Panc1 (cell line): ENCODE results near the gene C19orf33. TPM values are rescaled to one million over a fixed set of nuclear protein-coding genes. Genes with fewer than 3 reads are reported as not detected.

Experiments
- ATAC-seq: fragments of 200-7000 bp; cut with Tn5 transposase; 2 replicates; pipeline ENCODE4 v1.9.1; 2020; ENCODE audit warnings: mild to moderate bottlenecking, moderate library complexity
- BruUV-seq: library from RNA; stranded (reverse); fragments of 400-500 nt; replicated peaks from 2 replicates; lab custom pipeline; 2021; lab: Mats Ljungman, UMichigan
- CTCF ChIA-PET: fragments of 300-600 bp; sonication (Branson Sonifier 250); formaldehyde crosslinking; loops from one replicate; lab custom pipeline; 2022; ENCODE audit warnings: antibody characterized with exemption; lab: Charles Lee
- POLR2A ChIA-PET: fragments of 300-600 bp; sonication (Branson Sonifier 250); formaldehyde crosslinking; loops from one replicate; lab custom pipeline; 2022; ENCODE audit warnings: antibody characterized with exemption; lab: Charles Lee
- DNase-seq: peaks from one replicate; pipeline ENCODE4 v3.0.0-alpha.2; 2010; ENCODE audit warnings: low read depth, low spot score
- H3K27ac ChIP-seq: 2 replicates; pipeline ENCODE4 v1.5.1; 2011; ENCODE audit warnings: mild to moderate bottlenecking, low read length, inconsistent platforms
- H3K27me3 ChIP-seq: fragments of 200-500 bp; sonication (Bioruptor generic); 2 replicates; pipeline ENCODE4 v1.6.0; 2014; ENCODE audit warnings: low read length, inconsistent platforms; ENCODE audit not compliant: control insufficient read depth, insufficient read depth
- H3K36me3 ChIP-seq: fragments of 200-500 bp; sonication (Bioruptor generic); 2 replicates; pipeline ENCODE4 v1.5.1; 2014; ENCODE audit warnings: inconsistent platforms, mild to moderate bottlenecking, low read length, moderate library complexity; ENCODE audit not compliant: control insufficient read depth, insufficient read depth
- H3K4me1 ChIP-seq: 2 replicates; pipeline ENCODE4 v1.5.1; 2011; ENCODE audit warnings: inconsistent platforms, mild to moderate bottlenecking, low read length, moderate library complexity; ENCODE audit not compliant: control insufficient read depth, insufficient read depth
- H3K4me3 ChIP-seq, 2 experiments: 2 replicates each; pipeline ENCODE4 v1.5.1; 2011 to 2012; ENCODE audit warnings: low read depth in 2 of 2, low read length in 2 of 2, mild to moderate bottlenecking in 2 of 2, inconsistent platforms in 1 of 2, moderate library complexity in 1 of 2
- H3K9me3 ChIP-seq: fragments of 200-500 bp; sonication (Bioruptor generic); 2 replicates; pipeline ENCODE4 v1.5.1; 2014; ENCODE audit warnings: low read depth, mild to moderate bottlenecking, inconsistent platforms, low read length, moderate library complexity; ENCODE audit not compliant: control insufficient read depth, insufficient read depth
- CTCF ChIP-seq: fragments of 450-650 bp; IDR thresholded peaks from 2 replicates; pipeline ENCODE4 v1.5.1; 2017; ENCODE audit warnings: mild to moderate bottlenecking
- POLR2AphosphoS5 ChIP-seq: IDR thresholded peaks from 2 replicates; pipeline ENCODE4 v1.6.1; 2012; ENCODE audit warnings: mild to moderate bottlenecking, low read depth, low read length, moderate library complexity
- REST ChIP-seq, 2 experiments: IDR thresholded peaks; 2 replicates each; pipeline ENCODE4 v1.6.1; 2011 to 2012; ENCODE audit warnings: low read depth in 2 of 2, control low read depth in 1 of 2, low read length in 1 of 2, mild to moderate bottlenecking in 1 of 2, moderate library complexity in 1 of 2; ENCODE audit not compliant: insufficient read depth in 1 of 2
- SIN3A ChIP-seq: IDR thresholded peaks from 2 replicates; pipeline ENCODE4 v1.6.1; 2012; ENCODE audit warnings: low read depth, mild to moderate bottlenecking, low read length, moderate library complexity, borderline replicate concordance; ENCODE audit not compliant: insufficient read depth
- TCF7L2 ChIP-seq: IDR thresholded peaks from 2 replicates; pipeline ENCODE4 v1.6.1; 2011; ENCODE audit warnings: mild to moderate bottlenecking, low read depth, low read length, inconsistent platforms
- in situ Hi-C: cut with HindIII; loops from 2 replicates; pipeline ENCODE4 v1.10.0; 2016; ENCODE audit warnings: low sequenced_read_pairs, low pct_unique_long_range_greater_than_20kb
- intact Hi-C: fragments of 100-400 bp; cut with micrococcal nuclease; formaldehyde crosslinking; loops from one replicate; pipeline ENCODE4 v1.10.0; 2022; ENCODE audit not compliant: unreplicated experiment
- total RNA-seq: library from RNA; stranded (reverse); gene quantifications from one replicate; pipeline ENCODE4 v1.2.1, GENCODE V29; 2021; ENCODE audit not compliant: unreplicated experiment

The C19orf33 gene
- total RNA-seq, 1 experiment from 2014 or later, result 201 TPM

GRCh38 chr19:38307076-38307475 is 3.0 kb downstream of the C19orf33 start:
- peaks cover 32% of the 10 kb centered on the region for H3K4me1 ChIP-seq
- no peak overlapping the region for H3K4me3 ChIP-seq
- no peaks in the 10 kb centered on the region; the same call in 1 of the 2 replicates for H3K36me3 ChIP-seq
- ChIA-PET POLR2A (no interaction called here), CTCF (interaction anchor here (0.6 kb wide), 1 partner anchor 64 kb away, joined by 6 read pairs; no protein-coding TSS in a partner anchor)
- ATAC-seq, result no peak
- peak overlapping the region; percentile 50 for H3K27ac ChIP-seq
- no TSS peak for BruUV-seq
- no peak for DNase-seq
- in situ Hi-C loops, result no loop called here
- H3K9me3 ChIP-seq, result no peaks in the 10 kb centered on the region
- no peaks in the 10 kb centered on the region for H3K27me3 ChIP-seq
- no peak for TF ChIP-seq CTCF
- no peak for TF ChIP-seq TCF7L2
- TF ChIP-seq SIN3A, result no peak
- no peak for TF ChIP-seq REST (IDR thresholded peaks at IDR 0.05; ENCODE audit: insufficient read depth in 1 of 2, low read depth in 2 of 2, low read length in 1 of 2)
- no peak; the same call in 1 of the 2 replicates for TF ChIP-seq POLR2AphosphoS5
- intact Hi-C loops, result no loop called here

DNA sequence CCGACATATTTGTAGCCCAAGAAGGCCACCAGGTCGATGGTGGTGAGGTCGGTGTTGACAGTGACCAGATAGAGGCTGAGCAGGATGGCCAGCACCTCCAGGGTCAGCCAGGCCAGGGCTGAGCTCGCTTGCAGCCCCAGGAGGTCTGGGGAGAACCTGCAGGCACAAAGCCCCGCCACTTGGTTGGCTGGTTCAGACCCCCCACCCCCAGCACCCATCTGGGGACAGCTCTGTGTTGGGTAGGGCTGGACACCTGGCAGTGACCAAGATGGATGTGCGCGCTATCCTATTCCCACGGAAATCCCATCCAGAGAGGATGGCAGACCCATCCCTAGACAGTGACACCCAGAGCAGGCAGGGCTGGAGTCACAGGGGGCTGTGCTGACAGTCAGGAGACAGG is 3.5 kb downstream of the C19orf33 start:
- Histone ChIP-seq H3K27ac (peak overlapping the region; percentile 50; the same call in 1 of the 2 replicates), H3K9me3 (no peaks in the 10 kb centered on the region), H3K36me3 (no peaks in the 10 kb centered on the region; the same call in 1 of the 2 replicates), H3K4me1 (peaks cover 28% of the 10 kb centered on the region), H3K27me3 (no peaks in the 10 kb centered on the region), H3K4me3 (no peak overlapping the region)
- POLR2A ChIA-PET, result no interaction called here
- DNase-seq (no peak), ATAC-seq (no peak)
- in situ Hi-C loops (no loop called here), intact Hi-C loops (no loop called here)
- no TSS peak for BruUV-seq
- CTCF ChIA-PET, result no interaction called here
- no peak; the same call in 1 of the 2 replicates for TF ChIP-seq POLR2AphosphoS5
- no peak for TF ChIP-seq REST (IDR thresholded peaks at IDR 0.05; ENCODE audit: insufficient read depth in 1 of 2, low read depth in 2 of 2, low read length in 1 of 2)
- no peak for TF ChIP-seq CTCF
- no peak for TF ChIP-seq TCF7L2
- TF ChIP-seq SIN3A, result no peak
